Omental fat pad (tissue), 4 donors: ENCODE results near the gene AHI1. TPM values are rescaled to one million over a fixed set of nuclear protein-coding genes. Genes with fewer than 3 reads are reported as not detected.

Experiments used
- ATAC-seq: fragments of 150-250 bp; one replicate; pipeline ENCODE4 v1.9.1; 2016; ENCODE audit warnings: mild to moderate bottlenecking, moderate library complexity; ENCODE audit not compliant: low FRiP score
- DNase-seq: peaks from one replicate; pipeline ENCODE4 v3.0.0-alpha.2; 2019; ENCODE audit warnings: low spot score
- CTCF ChIP-seq, 3 donors: fragments of 450-650 bp; IDR thresholded peaks; one replicate each; pipeline ENCODE4 v1.5.1; 2016 to 2017; ENCODE audit warnings: antibody characterized with exemption in 3 of 3, mild to moderate bottlenecking in 3 of 3, moderate library complexity in 2 of 3
- total RNA-seq, 4 donors: library from RNA; depleted of rRNA; stranded (reverse); fragments of >200 nt; gene quantifications; one replicate each; pipeline ENCODE4 v1.1.0, GENCODE V29; 2016

AHI1 gene
- total RNA-seq, 4 donors from 2014 or later: 26.3 to 59.3 (median 35.7) TPM

GRCh38 chr6:135268740-135269139 lies 228.8 kb downstream of the AHI1 start:
- DNase-seq (no peak), ATAC-seq (no peak)
- no peak for TF ChIP-seq CTCF (IDR thresholded peaks at IDR 0.05)

DNA sequence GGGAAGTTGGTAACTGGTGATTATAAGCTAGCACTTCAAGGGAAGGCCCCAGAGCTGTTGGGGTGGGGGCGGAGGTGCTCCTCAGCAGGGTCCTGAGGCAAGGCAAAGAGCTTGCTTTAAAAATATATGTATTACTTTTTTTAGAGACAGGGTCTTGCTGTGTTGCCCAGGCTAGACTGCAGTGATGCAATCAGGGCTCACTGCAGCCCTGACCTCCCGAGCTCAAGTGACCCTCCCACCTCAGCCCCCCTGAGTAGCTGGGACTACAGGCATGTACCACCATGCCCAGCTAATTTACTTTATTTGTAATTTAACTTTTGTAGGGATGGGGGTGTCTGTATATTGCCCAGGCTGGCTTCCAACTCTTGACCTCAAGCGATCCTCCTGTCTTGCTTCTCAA lies 229.3 kb downstream of the AHI1 start:
- no peak for TF ChIP-seq CTCF (IDR thresholded peaks at IDR 0.05)
- ATAC-seq: no peak
- DNase-seq: no peak

GRCh38 chr6:135267085-135267484 lies 230.5 kb downstream of the AHI1 start:
- no peak for ATAC-seq
- no peak for TF ChIP-seq CTCF (IDR thresholded peaks at IDR 0.05)
- DNase-seq: no peak

- DNase-seq: no peak
- TF ChIP-seq CTCF (IDR thresholded peaks at IDR 0.05): no peak
- ATAC-seq: no peak
These were observed 230.9 kb downstream of the AHI1 start for GRCh38 chr6:135266675-135267074.

DNA sequence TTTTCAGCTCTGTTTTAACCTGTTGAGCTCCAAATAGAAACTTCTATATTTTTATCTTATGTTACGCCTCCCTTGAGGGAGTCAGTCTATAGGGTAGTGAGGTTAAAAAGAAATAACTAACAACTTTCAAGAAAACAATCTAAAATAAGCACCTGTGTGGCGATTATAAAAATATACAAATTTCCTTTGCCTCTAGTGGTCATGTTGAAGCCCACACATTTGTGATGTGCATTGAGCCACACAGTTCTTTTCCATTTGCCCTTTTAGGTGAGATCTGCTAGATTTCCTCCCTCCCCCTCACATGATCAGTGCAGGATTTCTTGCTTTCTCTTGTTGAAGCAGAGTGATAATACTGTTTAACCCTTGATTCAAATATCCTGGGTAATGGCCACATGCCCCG lies 232.3 kb downstream of the AHI1 start:
- ATAC-seq: no peak
- DNase-seq: no peak
- no peak for TF ChIP-seq CTCF (IDR thresholded peaks at IDR 0.05)

DNA sequence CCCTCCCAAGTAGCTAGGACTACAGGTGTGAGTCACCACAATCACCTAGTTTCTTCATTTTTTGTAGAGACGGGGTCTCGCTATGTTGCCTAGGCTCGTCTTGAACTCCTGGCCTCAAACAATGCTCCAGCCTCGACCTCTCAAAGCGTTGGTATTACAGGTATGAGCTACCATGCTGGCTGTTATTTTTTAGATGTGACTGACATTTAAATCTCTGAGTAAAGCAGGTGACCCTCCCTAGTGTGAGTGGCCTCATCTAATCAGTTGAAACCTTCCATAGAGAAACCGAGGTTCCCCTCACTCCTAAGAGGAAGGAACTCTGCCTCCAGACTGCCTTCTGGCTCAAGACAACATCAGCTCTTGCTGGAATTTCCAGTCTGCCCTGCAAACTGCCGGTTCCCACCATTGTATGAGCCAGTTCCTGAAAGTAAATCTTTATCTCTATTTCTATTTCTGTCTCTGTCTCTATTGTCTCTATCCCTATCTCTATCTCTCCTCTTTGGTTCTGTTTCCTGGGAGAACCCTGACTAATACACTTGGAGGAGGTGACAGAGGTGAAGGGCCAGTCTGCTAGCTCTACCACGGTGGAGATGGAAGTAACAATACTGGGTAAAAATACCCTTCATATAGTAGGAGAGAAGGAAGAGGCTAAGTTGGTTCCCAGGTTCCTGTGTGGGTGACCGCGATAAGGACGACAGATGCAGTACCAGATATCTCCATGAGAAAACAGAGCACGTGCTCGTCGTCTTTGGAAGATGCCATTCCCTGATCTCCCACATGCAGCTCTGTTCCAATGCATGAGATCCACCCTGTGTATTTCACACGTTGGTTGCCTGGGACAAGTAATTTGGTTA lies 235.4 kb downstream of the AHI1 start:
- ATAC-seq: no peak
- DNase-seq: no peak
- TF ChIP-seq CTCF (IDR thresholded peaks at IDR 0.05): no peak

GRCh38 chr6:135260612-135261011 lies 236.9 kb downstream of the AHI1 start:
- no peak for DNase-seq
- no peak for TF ChIP-seq CTCF (IDR thresholded peaks at IDR 0.05)
- ATAC-seq: no peak
